HG03066 (cell line): ENCODE measurements around the gene VAV1.

Experiments
- ATAC-seq: cut with Tn5 transposase; IDR thresholded peaks from one replicate; pipeline ENCODE4 v1.9.1; 2021; ENCODE audit warnings: low read depth; ENCODE audit not compliant: unreplicated experiment

VAV1 gene, protein sequence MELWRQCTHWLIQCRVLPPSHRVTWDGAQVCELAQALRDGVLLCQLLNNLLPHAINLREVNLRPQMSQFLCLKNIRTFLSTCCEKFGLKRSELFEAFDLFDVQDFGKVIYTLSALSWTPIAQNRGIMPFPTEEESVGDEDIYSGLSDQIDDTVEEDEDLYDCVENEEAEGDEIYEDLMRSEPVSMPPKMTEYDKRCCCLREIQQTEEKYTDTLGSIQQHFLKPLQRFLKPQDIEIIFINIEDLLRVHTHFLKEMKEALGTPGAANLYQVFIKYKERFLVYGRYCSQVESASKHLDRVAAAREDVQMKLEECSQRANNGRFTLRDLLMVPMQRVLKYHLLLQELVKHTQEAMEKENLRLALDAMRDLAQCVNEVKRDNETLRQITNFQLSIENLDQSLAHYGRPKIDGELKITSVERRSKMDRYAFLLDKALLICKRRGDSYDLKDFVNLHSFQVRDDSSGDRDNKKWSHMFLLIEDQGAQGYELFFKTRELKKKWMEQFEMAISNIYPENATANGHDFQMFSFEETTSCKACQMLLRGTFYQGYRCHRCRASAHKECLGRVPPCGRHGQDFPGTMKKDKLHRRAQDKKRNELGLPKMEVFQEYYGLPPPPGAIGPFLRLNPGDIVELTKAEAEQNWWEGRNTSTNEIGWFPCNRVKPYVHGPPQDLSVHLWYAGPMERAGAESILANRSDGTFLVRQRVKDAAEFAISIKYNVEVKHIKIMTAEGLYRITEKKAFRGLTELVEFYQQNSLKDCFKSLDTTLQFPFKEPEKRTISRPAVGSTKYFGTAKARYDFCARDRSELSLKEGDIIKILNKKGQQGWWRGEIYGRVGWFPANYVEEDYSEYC

DNA sequence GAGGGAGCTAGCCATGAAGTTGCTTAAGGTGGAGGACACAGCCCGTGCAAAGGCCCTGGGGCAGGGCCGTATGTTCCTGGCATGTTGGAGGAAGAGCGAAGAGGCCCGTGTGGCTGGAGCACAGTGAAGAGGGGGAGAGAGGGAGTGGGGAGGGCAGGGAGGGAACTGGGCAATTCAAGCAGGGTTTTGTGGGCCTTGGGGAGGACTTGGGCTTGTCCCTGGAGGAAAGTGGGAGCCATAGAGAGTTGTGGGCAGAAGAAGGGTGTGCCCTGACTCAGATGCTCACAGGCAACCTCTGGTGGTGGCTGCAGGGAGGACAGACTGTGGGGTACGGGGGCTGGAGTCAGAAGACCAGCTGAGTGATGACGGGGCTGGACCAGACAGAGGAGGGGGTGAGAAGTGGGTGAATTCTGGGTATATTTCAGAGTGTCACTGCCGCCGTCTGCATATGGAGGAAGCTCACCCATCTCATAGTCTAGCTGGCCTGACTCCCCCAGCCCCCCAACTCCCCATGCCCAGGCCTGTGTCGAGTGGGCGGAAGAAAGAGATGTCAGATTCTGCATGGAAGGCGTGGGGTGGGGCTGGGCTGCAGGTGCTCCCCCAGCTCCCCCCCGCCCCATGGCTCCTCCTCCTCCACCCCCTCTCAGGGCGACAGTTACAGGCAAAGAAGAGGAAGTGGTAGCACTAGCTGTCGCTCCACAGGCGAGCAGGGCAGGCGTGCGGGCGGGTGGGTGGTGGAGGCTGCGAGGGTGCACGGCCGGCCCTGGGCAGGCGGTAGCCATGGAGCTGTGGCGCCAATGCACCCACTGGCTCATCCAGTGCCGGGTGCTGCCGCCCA lies at the start of gene VAV1:
TSS of gene VAV1 (plus strand) at position 681 of the 838 bp plus-strand sequence. CDS start at position 781, 100 bp downstream.
- peak; percentile 49 for ATAC-seq

DNA sequence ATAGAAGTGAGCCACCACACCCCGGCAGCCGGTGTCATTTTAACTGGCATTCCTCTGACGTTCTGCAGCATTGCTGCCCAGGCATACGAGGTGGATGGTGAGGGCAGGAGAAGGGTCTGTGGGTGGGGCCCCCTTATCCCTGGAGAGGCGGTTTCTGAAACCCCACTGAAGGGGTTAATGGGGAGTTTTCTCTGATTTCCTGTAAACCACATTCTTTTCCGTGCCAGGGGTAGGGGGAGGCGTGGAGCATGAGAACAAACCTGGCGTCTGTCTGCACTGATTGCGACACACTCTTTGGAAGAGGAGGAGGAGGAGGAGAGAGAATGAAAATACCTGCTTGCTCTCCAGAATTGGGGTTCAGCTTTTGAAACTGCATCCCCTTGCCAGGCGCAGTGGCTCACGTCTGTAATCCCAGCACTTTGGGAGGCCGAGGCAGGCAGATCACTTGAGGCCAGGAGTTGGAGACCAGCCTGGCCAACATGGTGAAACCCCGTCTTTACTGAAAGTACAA lies 49.3 kb upstream of the VAV1 start:
- ATAC-seq: no peak

DNA sequence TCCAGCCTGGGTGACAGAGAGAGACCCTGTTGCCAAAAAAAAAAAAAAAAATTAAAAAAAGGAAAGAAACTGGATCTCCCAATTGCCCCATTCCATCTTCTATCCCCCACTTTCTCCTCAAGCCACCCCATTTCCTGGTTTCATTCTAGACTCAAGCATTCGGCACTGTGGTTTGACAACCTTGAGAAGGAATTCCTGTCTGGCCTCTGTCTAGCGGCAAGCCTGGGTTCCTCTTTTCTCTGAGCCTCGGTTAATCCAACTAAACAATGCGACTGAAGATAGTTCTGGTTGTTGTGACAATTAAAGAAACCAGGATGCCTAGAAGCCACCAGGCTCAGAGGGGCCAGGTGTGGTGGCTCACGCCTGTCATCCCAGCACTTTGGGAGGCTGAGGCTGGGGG lies 48.8 kb upstream of the VAV1 start:
- ATAC-seq: no peak

DNA sequence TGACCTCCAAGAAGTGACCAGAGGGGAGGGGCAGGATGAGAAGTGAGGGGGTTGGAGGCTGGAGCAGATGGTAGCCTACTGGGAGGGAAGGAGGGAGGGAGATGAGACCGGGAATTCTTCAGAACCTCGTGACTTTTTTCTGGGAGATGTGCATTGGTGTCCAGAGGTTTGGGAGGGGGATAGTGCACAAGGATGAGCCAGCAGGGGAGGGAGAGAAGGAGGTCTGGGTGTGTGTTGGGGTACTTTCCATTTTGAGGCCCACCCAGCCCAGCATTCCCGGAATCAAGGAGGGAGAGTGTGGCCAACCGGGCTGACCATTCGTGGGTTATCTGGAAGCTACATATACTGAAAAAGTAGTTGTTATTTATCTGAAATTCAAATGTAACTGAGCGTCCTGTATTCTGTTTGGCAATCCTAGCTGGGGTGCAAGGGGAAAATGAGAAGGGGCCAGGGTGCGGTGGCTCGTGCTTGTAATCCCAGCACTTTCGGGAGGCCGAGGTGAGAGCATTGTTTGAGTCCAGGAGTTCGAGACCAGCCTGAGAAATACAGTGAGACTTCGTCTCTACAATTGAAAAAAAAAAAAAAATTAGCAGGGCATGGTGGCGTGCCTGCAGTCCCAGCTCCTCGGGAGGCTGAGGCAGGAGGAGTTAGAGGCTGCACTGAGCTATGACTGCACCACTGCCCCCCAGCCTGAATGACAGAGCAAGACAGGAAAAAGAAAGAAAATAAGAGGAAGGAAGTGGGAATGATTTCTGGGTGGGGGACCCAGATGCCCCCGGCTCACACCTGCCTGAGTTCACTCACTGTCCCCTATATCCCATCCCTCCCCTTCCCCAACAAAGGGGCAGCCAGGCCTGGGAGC lies 47.6 kb upstream of the VAV1 start:
- no peak for ATAC-seq

DNA sequence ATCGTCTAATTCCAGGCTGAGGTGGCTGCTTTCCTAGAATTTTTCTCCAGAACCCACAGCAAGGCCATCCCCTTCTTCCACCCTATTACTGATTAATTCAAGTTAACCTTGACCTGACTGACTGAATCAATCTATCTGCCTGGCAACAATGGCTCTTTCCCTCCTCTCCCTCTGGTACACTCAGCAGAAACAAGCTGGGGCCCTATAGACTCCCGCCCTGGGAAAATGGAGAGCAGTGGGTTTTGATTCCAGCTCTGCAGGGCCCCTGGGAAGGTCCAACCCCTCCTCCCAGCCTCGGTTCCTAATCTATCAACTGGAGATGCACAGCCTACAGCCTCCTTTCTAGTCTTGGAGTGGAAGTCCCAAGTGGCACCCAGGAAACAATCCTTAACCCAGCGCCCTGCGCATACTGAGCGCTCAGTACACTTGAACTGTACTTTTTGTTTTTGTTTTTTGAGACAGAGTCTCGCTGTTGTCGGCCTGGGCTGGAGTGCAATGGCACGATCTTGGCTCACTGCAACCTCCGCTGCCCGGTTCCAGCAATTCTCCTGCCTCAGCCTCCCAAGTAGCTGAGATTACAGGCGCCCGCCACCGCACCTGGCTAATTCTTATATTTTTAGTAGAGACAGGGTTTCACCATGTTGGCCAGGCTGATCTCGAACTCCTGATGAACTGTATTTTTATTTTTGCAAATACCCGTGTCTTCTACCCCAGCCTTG lies 46.8 kb upstream of the VAV1 start:
- ATAC-seq: no peak

DNA sequence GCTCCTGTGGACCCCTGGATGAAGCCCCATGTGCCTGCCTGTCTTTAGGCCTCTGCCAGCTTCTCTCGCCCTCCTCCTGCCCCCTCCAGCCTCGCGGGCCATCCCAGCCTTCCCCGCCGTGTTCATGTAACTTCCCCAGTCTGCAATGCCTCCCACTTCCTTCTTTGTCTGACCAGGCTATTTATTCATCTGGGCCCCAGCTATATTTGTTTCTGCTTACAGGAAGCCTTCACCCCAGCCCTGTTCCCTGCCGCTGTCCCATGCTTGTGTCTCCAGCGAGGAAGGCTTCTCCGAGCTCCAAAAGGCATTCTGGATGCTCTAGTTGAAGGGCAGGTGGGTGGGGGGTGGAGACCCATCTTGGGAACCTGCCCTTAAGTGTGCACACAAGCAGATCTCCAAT lies 44.2 kb upstream of the VAV1 start:
- ATAC-seq: no peak

DNA sequence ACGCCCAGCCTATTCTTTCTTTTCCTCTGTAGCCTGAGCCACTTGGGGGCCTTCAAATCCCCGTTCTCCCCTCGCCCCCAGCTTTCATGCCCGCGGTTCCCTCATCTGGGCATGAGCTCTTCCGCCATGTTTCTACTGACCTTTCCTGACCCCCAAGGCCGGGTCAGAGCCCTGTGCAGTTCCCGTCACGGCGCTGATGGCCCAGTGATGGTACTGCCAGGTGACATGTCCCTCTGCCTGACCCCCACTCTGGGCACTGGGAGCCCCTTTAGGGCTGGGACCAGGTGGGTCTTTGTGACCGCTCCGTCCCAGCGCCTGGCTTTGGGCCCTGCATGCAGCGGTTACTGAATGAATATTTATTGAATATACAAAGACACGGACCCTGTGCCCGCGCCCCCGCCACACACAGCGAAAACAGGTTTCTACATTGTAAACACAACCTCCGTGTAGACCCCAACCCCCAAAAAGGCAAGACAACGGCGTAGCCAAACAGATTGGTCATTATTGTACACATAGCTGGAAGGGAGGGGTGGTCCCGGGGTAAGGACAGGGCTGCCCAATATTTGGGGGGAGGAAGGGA lies 42.8 kb upstream of the VAV1 start:
- ATAC-seq: no peak

DNA sequence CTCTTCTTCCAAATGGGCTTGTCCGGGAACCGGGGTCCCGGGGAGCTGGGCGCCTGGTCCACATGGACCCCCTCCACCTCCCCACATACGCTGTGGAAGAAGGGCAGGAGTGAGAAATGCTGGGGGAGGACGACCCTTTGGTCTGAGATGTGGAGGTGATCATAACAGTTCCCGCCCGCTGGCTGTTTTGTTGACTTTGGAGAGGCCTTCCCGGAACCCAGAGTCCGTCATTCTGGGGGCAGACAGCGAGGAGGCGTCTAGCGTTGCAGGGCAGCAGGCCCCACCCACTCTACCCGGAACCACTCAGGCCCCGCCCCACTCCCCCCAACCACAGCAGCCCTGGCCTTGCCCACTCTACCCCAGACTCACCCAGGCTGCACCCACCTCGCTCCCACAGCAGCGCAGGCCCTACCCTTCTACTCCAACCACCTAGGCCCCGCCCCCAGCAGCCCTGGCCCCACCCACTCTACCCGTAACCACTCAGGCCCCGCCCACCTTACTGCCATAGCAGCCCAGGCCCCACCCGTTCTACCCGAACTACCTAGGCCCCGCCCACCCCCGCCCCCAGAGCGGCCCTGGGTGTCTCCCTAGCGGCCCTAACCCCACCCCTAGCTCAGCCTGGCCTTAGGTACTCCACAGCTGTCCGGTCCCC lies 42.2 kb upstream of the VAV1 start:
- ATAC-seq: no peak

DNA sequence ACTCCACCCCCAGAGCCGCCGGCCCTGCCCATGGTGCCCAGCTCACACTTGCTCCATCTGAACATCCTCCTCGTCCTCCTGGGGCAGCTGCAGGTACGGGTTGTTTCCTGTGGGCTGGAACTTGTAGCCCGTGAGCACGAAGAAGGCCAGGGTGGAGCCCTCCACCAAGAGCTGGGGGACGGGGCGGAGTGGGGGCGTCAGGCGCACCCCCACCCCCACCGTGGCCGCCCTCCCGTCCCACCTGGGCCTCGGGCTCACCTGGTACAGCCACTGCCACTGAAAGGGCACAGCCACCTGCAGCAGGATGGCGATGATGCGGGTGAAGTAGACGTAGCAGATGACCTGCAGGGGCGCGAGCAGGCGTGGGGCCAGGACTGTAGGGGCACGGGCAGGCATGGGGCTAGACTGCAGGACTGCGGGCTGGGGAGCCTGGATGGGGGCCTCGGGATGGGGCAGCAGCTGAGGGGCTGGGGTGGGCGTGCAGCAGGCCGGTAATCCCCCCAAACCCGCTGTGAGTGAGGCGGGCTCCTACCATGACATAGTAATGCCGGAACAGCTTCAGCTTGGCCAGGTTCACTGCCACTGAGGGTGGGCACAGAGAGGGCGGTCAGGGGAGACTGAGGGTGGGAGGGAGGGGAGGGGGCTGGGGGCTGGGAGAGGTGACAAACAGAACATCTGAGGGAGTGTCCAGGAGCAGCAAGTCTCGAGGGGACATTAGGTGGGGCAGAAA lies 41.4 kb upstream of the VAV1 start:
- no peak for ATAC-seq

DNA sequence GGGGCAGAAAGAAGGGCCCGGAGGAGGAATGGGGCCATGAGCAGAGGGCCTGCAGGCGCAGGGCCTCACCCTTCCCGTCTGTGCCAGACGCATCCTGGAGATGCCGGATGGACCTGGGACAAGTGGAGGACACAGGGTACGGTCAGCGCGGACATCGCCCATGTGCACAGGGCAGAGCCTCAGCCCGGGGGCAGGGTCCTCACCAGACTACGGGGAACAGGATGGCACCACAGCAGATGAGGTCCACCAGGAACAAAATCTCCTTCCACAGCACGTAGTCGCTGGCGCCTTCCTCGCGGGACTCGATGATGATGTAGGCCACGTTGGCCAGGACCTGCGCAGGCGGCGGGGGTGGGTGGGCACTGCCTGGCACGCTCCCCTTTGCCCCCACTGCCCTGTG lies 40.7 kb upstream of the VAV1 start:
- no peak for ATAC-seq

DNA sequence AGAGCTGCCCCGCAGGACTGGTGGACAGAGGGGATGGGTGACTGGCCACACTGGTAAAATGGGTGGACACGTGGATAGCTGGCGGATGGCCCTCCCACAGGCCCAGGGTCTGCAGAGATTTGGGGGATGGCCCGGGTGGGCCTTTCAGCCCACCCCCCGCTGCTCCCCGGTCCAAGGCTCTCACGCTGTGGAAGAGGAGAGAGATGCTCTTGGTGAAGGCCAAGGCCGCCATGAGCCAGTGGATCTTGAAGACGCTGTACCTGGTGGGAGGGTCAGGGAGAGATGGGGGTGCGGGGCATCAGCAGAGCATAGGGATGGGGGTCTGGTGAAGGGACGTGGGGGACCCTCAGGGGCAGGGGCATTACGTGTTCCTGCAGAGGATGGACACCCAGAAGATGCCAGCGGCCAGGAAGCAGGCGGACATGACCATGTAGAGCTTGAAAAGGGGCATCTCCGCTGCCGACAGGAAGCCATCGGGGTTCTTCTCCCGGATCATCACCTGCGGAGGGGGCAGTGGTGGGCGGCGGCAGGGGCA lies 39.6 kb upstream of the VAV1 start:
- no peak for ATAC-seq

DNA sequence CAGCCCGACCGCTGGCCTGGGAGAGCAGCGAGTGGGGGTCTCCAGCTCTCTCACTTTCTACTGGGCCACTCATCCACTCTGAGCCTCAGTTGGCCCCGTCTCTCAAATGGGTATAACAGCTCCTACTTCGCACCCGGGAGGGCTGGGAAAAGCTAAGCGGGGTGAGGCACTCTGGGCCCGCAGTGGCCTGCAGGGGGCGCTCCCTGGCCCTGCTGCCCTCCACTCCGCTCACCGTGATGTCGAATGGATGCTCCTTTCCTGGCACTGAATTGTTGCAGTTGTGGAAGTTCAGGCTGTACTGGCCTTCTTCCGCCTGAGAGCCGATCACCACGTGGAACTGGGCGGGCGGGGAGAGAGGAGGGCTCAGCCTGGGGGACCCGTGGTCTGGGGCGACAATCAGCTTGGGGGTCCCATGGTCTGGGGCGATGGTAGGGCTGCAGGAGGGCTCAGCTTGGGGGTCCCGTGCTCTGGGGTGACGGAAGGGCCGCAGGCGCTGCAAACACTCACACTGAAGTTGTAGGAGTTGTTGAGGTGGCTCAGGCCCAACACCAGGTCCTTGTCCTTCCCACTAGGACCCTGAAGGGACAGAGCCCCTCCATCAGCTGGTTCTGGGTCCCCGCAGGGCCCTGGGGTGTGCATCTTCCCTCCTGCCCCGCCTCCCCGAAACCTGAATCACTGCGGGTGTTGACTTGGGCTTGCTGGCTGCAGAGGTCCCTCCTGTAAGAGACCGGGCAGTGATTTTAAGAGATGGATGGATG lies 39.0 kb upstream of the VAV1 start:
- no peak for ATAC-seq

DNA sequence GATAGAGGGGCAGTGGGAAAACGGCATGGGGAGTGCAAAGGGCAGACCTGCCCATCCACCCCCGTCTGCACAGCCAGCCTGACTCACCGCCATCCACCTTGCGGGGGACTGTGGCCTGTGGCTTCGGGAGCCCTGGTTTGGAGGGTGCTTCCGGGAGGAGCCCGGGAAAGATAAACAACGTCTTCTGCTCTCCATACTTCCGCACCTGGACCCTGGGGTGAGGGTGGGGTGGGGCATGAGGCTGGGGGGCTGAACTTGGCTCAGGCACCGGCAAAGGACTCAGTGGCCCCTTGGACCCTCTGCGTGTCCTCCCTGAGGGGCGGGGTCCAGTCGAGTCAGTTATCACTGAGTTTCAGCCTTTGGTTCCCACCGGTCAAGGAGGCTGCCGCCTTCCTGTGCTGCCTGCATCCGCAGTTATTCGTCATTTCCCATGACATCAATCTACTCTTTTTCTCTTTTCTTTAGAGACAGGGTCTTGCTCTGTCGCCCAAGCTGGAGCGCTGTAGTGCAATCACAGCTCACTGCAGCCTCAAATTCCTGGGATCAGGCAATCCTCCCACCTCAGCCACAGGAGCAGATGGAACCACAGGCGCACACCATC lies 38.3 kb upstream of the VAV1 start:
- no peak for ATAC-seq

DNA sequence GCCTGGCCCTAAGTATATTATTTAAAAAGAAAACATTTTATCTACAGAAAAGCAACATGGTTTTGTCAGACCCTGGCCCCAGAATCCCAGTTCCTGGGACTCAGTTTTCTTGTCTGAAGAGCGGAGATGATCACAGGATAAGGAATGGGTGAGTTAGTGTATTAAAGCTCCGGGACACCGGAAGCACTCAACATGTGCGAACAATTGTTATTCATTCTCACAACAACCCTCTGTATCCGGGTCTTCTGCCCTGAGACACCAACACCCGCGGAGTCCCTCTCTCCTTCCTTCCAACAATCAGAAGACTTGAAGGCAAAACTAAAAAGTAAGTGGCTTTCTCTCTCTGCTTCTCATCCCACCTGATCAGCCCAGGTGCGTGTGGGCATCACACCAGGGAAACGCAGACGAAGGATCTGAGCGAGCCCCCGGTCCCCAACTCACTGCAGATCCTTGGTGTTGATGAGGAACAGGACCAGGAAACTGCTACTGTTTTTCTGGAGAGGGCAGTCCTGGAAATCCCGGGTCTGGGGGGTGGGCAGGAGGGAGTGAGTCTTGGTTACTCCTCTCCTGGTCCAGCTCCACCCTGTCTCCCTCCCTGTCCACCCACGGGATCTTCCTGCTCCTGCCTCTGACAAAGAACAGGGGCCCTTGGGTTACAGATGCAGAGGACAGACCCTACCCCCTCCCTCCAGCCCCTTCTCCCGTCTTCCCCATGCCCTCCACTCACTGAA lies 37.2 kb upstream of the VAV1 start:
- ATAC-seq: no peak

DNA sequence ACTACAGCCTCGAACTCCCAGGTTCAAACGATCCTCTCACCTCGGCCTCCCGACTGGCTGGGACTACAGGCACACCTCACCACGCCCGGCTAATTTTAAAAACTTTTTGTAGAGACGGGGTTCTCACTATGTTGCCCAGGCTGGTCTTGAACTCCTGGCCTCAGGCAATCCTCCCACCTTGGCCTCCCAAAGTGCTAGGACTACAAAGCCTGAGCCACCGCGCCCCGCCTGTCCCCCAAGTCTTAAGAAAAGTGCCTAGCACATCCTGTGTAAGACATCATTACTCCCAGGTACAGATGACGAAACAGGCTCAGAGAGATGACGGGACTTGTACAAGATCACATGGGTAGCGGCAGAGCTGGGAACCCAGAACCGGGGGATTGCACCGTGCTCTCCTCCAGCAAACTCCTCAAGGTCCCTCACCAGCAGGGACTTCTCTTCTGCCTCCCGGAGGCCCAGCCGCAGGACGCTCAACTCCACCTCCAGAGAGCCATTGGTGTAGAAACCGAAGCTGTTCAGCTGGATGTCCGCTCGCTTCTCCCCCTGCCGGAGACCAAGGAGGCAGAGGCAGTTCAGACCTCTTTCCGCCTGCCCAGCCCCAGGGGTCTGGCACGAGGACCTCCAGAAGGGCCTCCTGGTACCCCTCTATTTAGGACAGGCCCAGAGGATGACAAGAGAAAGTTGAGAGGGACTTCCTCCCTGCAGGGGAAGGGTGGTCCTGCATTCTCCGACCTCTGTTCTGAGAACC lies 36.2 kb upstream of the VAV1 start:
- ATAC-seq: no peak
